ENCODE measurements around the gene SMG9. TPM values are rescaled to one million over a fixed set of nuclear protein-coding genes. Genes with fewer than 3 reads are reported as not detected.
A peak's percentile ranks its signal among the peaks of the same experiment; 100 is the strongest.

SMG9 gene
- total RNA-seq, 1 experiment from 2014 or later = 49.9 TPM

- TSS peak; percentile 83 for BruUV-seq (replicated peaks)
- H3K27me3 ChIP-seq (ENCODE audit: control insufficient read depth, insufficient read depth, low read length) = no peaks in the 10 kb centered on the region
- intact Hi-C loops (cut with micrococcal nuclease; ENCODE audit: unreplicated experiment) (no loop called here), in situ Hi-C loops (cut with HindIII; ENCODE audit: low pct_unique_long_range_greater_than_20kb, low sequenced_read_pairs) (no loop called here)
- no peaks in the 10 kb centered on the region for H3K9me3 ChIP-seq (ENCODE audit: control insufficient read depth, insufficient read depth, low read depth, low read length)
- TF ChIP-seq SIN3A (IDR thresholded peaks at IDR 0.05; ENCODE audit: borderline replicate concordance, insufficient read depth, low read depth, low read length) (no peak), POLR2AphosphoS5 (IDR thresholded peaks at IDR 0.05; ENCODE audit: low read depth, low read length) (no peak), TCF7L2 (IDR thresholded peaks at IDR 0.05; ENCODE audit: low read depth, low read length) (no peak), CTCF (IDR thresholded peaks at IDR 0.05) (no peak), REST (IDR thresholded peaks at IDR 0.05; ENCODE audit: insufficient read depth in 1 of 2, low read depth in 2 of 2, low read length in 1 of 2) (no peak)
- POLR2A ChIA-PET = no interaction called here
- H3K4me3 ChIP-seq (ENCODE audit: low read depth in 2 of 2, low read length in 2 of 2) = peak overlapping the region; percentile 85 to 86
- CTCF ChIA-PET = interaction anchor here (0.6 to 0.9 kb wide), 2 partner anchors 31 to 43 kb away, joined by 5 to 6 read pairs; no protein-coding TSS in a partner anchor
- peaks cover 3% of the 10 kb centered on the region for H3K36me3 ChIP-seq (ENCODE audit: control insufficient read depth, insufficient read depth, low read length)
- peaks cover 26% of the 10 kb centered on the region for H3K4me1 ChIP-seq (ENCODE audit: control insufficient read depth, insufficient read depth, low read length)
- DNase-seq (ENCODE audit: low read depth, low spot score) (no peak), ATAC-seq (no peak)
- peak overlapping the region; percentile 88 for H3K27ac ChIP-seq (ENCODE audit: low read length)
Observed at GRCh38 chr19:43754253-43754502, 584 bp downstream of the SMG9 start.

GRCh38 chr19:43752287-43752875 is 2.4 kb downstream of the SMG9 start:
- Histone ChIP-seq H3K27me3 (ENCODE audit: control insufficient read depth, insufficient read depth, low read length) (no peaks in the 10 kb centered on the region), H3K9me3 (ENCODE audit: control insufficient read depth, insufficient read depth, low read depth, low read length) (no peaks in the 10 kb centered on the region), H3K4me3 (ENCODE audit: low read depth in 2 of 2, low read length in 2 of 2) (no peak overlapping the region), H3K36me3 (ENCODE audit: control insufficient read depth, insufficient read depth, low read length) (peaks cover 3% of the 10 kb centered on the region), H3K27ac (ENCODE audit: low read length) (no peak overlapping the region), H3K4me1 (ENCODE audit: control insufficient read depth, insufficient read depth, low read length) (peaks cover 20% of the 10 kb centered on the region)
- ChIA-PET POLR2A (interaction anchor here (0.6 kb wide), 1 partner anchor 82 kb away, joined by 7 read pairs; the partner anchor contains the start of gene PLAUR), CTCF (interaction anchor here (0.7 kb wide), 1 partner anchor 15 kb away, joined by 7 read pairs; no protein-coding TSS in a partner anchor)
- DNase-seq (ENCODE audit: low read depth, low spot score) = no peak
- intact Hi-C loops (cut with micrococcal nuclease; ENCODE audit: unreplicated experiment) = no loop called here
- no peak for TF ChIP-seq CTCF (IDR thresholded peaks at IDR 0.05)
- TF ChIP-seq TCF7L2 (IDR thresholded peaks at IDR 0.05; ENCODE audit: low read depth, low read length) = no peak
- no peak for TF ChIP-seq POLR2AphosphoS5 (IDR thresholded peaks at IDR 0.05; ENCODE audit: low read depth, low read length)
- TF ChIP-seq REST (IDR thresholded peaks at IDR 0.05; ENCODE audit: insufficient read depth in 1 of 2, low read depth in 2 of 2, low read length in 1 of 2) = no peak
- no peak for TF ChIP-seq SIN3A (IDR thresholded peaks at IDR 0.05; ENCODE audit: borderline replicate concordance, insufficient read depth, low read depth, low read length)
- in situ Hi-C loops (cut with HindIII; ENCODE audit: low pct_unique_long_range_greater_than_20kb, low sequenced_read_pairs) = no loop called here
- no TSS peak for BruUV-seq (replicated peaks)
- ATAC-seq = no peak
